Dedifferentiated amniotic fluid mesenchymal stem cell (primary cell): Measurements from ENCODE around the gene SEPTIN3.
"Not testable (repeated sequence)": the region's sequence is repeated elsewhere in the genome, so short reads cannot be mapped to it uniquely, and the experiment has no call there.

ENCODE experiments used
- DNase-seq: peaks from one replicate; pipeline ENCODE4 v3.0.0-alpha.2; 2016; ENCODE audit errors: extremely low spot score

The SEPTIN3 gene

GRCh38 chr22:41940832-41941765 is 28.1 kb upstream of the SEPTIN3 start:
- DNase-seq, result peak; percentile 81

GRCh38 chr22:41943661-41944209 is 25.5 kb upstream of the SEPTIN3 start:
- DNase-seq, result no peak

DNA sequence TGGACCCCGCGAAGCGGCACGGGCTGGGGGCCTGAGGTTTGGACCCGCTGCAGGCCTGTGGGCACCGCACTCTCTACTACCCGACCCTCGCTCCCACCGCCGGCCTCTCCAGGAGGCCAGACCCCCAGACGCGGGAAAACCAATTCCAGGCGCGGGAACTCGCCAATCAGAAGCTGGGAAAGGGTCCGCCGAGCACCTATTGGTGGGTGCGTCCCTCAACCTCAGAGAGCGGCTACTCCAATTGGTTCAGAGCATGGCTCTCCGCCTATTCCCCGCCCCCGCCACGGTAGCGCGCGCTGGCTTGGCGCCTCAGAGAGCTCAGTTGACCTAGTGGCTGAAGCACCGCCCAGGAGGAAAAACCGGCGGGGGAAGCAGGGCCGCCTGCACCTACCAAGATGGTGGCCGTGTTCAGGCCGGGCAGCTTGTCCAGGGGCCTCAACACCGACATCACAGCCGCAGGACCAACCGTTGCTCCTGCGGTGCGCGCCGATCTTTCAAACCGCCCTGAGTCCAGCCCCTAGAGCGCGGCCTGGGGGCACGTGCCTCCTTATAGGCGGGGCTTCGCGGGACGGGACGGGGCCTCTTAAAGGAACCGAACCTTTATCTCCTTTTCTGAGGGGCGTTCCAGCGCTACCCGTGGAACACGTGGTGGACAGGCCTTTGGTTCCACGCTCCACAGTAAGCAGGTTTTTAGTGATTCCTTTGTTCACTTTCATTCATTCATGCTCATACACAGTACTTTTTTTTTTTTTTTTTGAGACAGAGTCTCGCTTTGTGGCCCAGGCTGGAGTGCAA is 22.4 kb upstream of the SEPTIN3 start, which contains the start of gene CENPM:
TSS of gene CENPM (minus strand) at position 524 of the 795 bp plus-strand sequence. CDS start at position 448, 76 bp downstream.
- peak; percentile 90 for DNase-seq

DNA sequence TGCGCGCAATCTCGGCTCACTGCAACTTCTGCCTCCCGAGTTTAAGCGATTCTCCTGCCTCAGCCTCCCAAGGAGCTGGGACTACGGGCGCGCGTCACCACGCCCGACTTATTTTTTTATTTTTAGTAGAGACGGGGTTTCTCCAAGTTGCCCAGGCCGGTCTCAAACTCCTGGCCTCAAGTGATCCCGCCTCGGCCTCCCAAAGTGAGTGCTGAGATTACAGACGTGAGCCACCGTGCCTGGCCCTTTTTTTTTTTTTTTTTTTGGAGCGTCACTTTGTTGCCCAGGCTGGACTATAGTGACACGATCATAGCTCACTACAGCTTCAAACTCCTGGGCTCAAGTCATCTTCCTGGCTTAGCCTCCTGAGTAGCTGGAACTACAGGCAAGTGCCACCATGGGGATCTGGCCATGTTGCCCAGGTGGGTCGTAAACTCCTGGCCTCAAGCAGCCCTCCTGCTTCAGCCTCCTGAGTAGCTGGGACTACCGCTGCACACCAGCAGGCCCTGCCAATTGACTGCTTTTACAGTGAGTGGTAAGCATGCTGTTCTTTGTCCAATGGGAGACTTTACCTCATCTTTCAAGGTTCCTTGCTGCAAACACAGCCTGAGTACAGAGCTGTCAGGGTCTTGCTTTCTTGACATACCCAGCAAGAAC is 21.7 kb upstream of the SEPTIN3 start:
- no peak for DNase-seq

DNA sequence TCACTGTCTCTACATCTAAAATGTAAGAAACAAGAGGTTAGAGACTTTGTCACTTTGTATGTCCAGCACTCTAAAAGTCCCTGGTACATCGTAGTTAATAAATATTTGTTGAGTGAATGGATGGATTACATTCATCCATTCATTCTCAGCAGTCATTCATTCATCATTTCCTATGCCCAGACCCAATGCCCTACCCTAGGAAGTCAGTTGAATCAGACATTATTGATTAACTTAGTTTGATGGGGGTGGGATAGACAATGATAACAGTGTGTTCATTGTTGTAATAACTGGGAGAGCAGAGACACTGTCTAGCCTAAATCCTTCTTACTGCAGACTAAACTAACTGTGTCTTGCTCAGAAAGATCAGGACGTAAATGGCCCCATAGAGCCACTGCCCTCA is 21.1 kb upstream of the SEPTIN3 start:
- DNase-seq, result no peak

DNA sequence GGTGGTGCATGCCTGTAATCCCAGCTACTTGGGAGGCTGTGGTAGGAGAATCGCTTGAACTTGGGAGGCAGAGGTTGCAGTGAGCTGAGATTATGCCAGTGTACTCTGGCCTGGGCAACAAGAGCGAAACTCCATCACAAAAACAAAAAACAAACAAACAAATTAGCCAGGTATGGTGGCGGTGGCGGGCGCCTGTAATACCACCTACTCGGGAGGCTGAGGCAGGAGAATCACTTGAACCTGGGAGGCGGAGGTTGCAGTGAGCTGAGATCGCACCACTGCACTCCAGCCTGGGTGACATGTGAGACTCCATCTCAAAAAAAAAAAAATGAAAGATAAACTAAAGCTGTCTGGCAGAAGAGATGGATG is 20.3 kb upstream of the SEPTIN3 start:
- DNase-seq, result not testable (repeated sequence)

DNA sequence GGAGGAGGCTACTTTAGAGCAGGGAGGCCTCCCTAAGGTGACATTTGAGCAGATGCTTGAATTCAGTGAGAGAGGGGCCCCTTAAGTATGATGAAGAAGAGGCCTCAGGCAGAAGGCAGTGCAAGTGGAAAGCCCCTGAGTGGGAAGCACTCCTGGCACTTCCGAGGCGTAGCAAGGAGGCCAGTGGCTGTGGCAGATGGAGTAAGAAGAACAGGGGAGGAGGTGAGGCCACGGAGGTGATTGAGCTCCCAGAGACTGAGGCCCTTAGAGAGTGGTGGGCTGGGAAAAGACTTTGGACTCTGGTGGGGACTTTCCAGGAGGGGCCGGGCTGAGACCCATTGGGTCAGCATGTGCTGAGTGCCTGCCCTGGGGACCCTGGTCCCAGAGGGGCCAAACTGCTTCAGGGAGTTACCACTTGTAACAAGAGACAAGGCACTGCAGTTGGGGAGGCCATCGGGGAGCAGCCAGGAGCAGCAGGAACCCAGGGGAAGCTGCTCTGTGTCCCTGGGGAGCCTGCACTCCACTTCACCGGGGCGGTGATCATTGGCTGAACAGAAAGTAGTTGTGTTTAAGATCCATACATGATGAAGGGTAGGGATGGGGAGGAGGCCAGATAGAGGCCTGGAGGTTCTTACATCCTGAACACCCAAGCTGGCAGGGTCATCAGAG is 19.8 kb upstream of the SEPTIN3 start:
- no peak for DNase-seq

DNA sequence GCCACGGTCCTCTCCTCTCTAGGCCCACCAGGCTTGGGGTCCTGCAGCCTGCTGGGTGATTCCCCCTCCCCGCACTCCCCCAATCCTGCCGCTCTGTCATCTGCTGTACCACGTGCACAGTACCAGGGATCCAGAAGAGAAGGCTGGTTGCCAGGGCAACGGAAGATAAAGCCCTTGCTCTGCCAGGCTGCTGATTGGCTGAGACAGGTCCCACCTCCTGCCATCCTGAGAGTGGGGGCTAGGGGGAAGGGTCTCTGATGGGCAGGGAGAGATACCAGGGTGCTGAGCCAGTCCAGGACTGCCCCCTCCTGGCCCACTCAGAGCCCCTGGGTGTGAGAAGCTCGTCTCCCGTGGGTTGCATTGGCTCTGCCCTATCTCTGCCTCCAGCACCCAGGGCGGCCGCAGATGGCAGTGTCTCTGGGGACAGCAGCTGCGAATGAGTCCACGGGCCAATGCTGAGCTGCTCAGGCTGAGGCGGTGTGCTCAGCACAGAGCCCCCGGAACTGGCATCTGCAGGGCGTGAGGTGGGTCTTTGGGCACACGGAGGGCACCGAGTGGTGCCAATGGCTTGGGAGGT is 17.3 kb upstream of the SEPTIN3 start, which contains the start of gene SMIM45:
TSS of gene SMIM45 (plus strand) at position 253 of the 577 bp plus-strand sequence.
- no peak for DNase-seq

DNA sequence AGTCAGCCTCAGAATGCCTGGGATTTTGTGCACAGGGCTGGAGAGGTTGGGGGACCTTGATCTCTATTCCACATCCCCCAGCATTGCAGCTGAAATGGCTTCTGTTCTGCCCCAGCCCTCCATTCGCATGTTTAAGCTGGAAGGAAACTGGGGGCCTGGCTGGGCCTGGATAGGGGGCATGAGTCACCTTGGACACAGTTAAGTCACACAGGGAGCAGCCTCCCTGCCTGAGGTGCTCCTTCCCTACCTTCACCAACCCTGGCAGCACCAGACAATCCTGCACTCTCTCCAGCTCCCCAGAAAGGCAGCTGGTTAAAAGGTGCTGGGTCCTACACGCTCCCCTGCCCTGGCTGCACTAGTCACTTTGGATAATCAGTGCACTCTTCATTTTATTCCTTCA is 16.5 kb upstream of the SEPTIN3 start:
- no peak for DNase-seq

- DNase-seq, result no peak
Measured at GRCh38 chr22:41957941-41958556, 11.2 kb upstream of the SEPTIN3 start.

- DNase-seq, result no peak
Measured at GRCh38 chr22:41963453-41964111, 5.7 kb upstream of the SEPTIN3 start.

- no peak for DNase-seq
Measured at GRCh38 chr22:41964112-41964491, 5.1 kb upstream of the SEPTIN3 start.

GRCh38 chr22:41966225-41966606 is 3.0 kb upstream of the SEPTIN3 start:
- DNase-seq, result no peak

DNA sequence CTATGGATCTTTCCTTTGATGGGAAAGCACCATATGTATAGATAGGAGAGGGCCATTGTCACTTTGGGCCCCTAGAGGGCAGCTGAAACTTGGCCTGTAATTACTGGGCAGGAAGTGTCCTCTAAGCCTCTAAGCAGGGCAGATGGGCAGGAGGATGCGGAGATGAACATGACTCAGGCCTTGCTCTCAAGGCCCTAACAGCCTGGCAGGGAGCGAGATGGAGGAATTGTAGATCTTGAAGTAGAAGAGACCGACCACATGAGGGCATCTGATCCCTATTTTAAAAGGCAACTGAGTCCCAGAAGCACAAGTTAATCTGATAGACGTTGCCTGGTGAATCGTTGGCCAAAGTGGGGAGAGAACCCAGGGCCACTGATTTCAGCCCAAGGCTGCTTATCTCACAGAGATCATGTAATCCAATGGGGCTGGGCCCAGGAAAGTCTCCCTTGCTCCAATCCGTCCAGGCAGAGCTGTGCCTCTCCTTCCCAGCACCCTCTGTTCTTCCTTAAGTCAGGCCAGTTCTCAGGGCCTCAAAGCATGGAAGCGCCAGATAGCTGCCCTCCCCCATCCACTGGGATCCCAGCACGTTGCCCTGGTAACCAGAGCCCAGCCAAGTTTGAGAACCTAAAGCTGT is 2.5 kb upstream of the SEPTIN3 start:
- DNase-seq, result peak; percentile 93

DNA sequence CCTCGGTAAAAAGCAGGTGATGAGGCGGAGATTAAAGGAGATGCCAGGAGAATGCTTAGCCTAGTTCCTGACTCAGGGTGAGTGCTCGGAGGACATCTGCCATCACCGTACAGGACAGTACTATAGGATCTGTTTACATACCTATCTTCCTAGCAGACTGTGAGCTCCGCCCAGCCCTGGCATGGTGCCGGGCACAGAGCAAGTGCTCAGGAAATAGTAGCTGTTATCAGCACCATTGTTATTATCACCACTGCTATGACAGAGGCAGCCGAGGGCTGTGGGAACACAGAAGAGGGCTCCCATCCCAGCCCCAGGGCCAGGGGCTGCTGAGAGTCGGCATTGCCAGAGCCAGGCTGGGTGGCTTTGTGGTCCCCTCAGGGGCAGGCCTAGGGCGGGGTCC is 642 bp upstream of the SEPTIN3 start:
- DNase-seq, result no peak

- no peak for DNase-seq
Measured at GRCh38 chr22:41970601-41971000, 1.4 kb downstream of the SEPTIN3 start.

- DNase-seq, result no peak
Measured at GRCh38 chr22:41971431-41971830, 2.2 kb downstream of the SEPTIN3 start.

- DNase-seq, result no peak
Measured at GRCh38 chr22:41974691-41975290, 5.5 kb downstream of the SEPTIN3 start.
